22Rv1 (cell line): Measurements from ENCODE around the gene PRDM10.

ENCODE experiments used
- H3K27ac ChIP-seq: fragments of 450-650 bp; 2 replicates; pipeline ENCODE4 v1.5.1; 2017
- CTCF ChIP-seq: fragments of 450-650 bp; IDR thresholded peaks from 2 replicates; pipeline ENCODE4 v1.5.1; 2017; ENCODE audit warnings: mild to moderate bottlenecking
- ZFX ChIP-seq: fragments of 450-650 bp; IDR thresholded peaks from 2 replicates; pipeline ENCODE4 v1.6.1; 2017; ENCODE audit warnings: antibody characterized with exemption, borderline replicate concordance

The PRDM10 gene

GRCh38 chr11:129945373-129945772, 57.3 kb downstream of the PRDM10 start:
- no peak overlapping the region for H3K27ac ChIP-seq
- no peak for TF ChIP-seq CTCF
- no peak for TF ChIP-seq ZFX

- no peak for TF ChIP-seq ZFX
- no peak for TF ChIP-seq CTCF
- H3K27ac ChIP-seq = no peak overlapping the region
Measured at GRCh38 chr11:129944696-129945095, 57.9 kb downstream of the PRDM10 start.

GRCh38 chr11:129943036-129943435, 59.6 kb downstream of the PRDM10 start:
- TF ChIP-seq CTCF (no peak), ZFX (no peak)
- H3K27ac ChIP-seq = no peak overlapping the region

- H3K27ac ChIP-seq = no peak overlapping the region
- no peak for TF ChIP-seq CTCF
- TF ChIP-seq ZFX = no peak
Measured at GRCh38 chr11:129939510-129939909, 63.1 kb downstream of the PRDM10 start.

GRCh38 chr11:129938764-129939163, 63.9 kb downstream of the PRDM10 start:
- TF ChIP-seq CTCF (no peak), ZFX (no peak)
- H3K27ac ChIP-seq = no peak overlapping the region

GRCh38 chr11:129937592-129938238, 64.9 kb downstream of the PRDM10 start:
- H3K27ac ChIP-seq = no peak overlapping the region
- no peak for TF ChIP-seq ZFX
- no peak for TF ChIP-seq CTCF

GRCh38 chr11:129935723-129936122, 66.9 kb downstream of the PRDM10 start:
- TF ChIP-seq CTCF = no peak
- TF ChIP-seq ZFX = no peak
- no peak overlapping the region for H3K27ac ChIP-seq
